GM18499 (cell line): ENCODE measurements around the gene GOLGA6L2.
"Not testable (repeated sequence)": the region's sequence is repeated elsewhere in the genome, so short reads cannot be mapped to it uniquely, and the experiment has no call there.

ENCODE experiments used
- ATAC-seq: cut with Tn5 transposase; IDR thresholded peaks from one replicate; pipeline ENCODE4 v1.9.1; 2021; ENCODE audit warnings: moderate number of reproducible peaks; ENCODE audit not compliant: insufficient read depth, unreplicated experiment

Gene GOLGA6L2

GRCh38 chr15:23447107-23447500, at the start of gene GOLGA6L2:
Gene GOLGA6L2, minus strand, starts transcription at chr15:23447243. Its CDS starts 62 bp downstream, at chr15:23447181.
- ATAC-seq, result no peak

GRCh38 chr15:23484870-23485269, 37.8 kb upstream of the GOLGA6L2 start:
- no peak for ATAC-seq

GRCh38 chr15:23483821-23484299, 36.8 kb upstream of the GOLGA6L2 start:
- ATAC-seq, result no peak

GRCh38 chr15:23482764-23483489, 35.9 kb upstream of the GOLGA6L2 start:
- no peak for ATAC-seq

- no peak for ATAC-seq
Observed at GRCh38 chr15:23482228-23482627, 35.2 kb upstream of the GOLGA6L2 start.

- ATAC-seq, result no peak
Observed at GRCh38 chr15:23477920-23478319, 30.9 kb upstream of the GOLGA6L2 start.

GRCh38 chr15:23472678-23473077, 25.6 kb upstream of the GOLGA6L2 start:
- no peak for ATAC-seq

GRCh38 chr15:23472033-23472432, 25.0 kb upstream of the GOLGA6L2 start:
- ATAC-seq, result no peak

- no peak for ATAC-seq
Observed at GRCh38 chr15:23467110-23467600, 20.1 kb upstream of the GOLGA6L2 start.

- no peak for ATAC-seq
Observed at GRCh38 chr15:23457890-23458289, 10.8 kb upstream of the GOLGA6L2 start.

GRCh38 chr15:23446215-23447106, 582 bp downstream of the GOLGA6L2 start:
- ATAC-seq, result no peak

- no peak for ATAC-seq
Observed at GRCh38 chr15:23444269-23444668, 2.8 kb downstream of the GOLGA6L2 start.

GRCh38 chr15:23441204-23441603, 5.8 kb downstream of the GOLGA6L2 start:
- no peak for ATAC-seq

- no peak for ATAC-seq
Observed at GRCh38 chr15:23440596-23440995, 6.4 kb downstream of the GOLGA6L2 start.

- no peak for ATAC-seq
Observed at GRCh38 chr15:23439513-23439912, 7.5 kb downstream of the GOLGA6L2 start.

- no peak for ATAC-seq
Observed at GRCh38 chr15:23438816-23439466, 8.1 kb downstream of the GOLGA6L2 start.

- ATAC-seq, result no peak
Observed at GRCh38 chr15:23437673-23438072, 9.4 kb downstream of the GOLGA6L2 start.

GRCh38 chr15:23437146-23437545, 9.9 kb downstream of the GOLGA6L2 start:
- no peak for ATAC-seq

- ATAC-seq, result no peak
Observed at GRCh38 chr15:23436421-23436820, 10.6 kb downstream of the GOLGA6L2 start.

GRCh38 chr15:23434699-23435098, 12.3 kb downstream of the GOLGA6L2 start:
- not testable (repeated sequence) for ATAC-seq

- not testable (repeated sequence) for ATAC-seq
Observed at GRCh38 chr15:23425327-23425726, 21.7 kb downstream of the GOLGA6L2 start.
